Common myeloid progenitor, CD34-positive (primary cell): ENCODE measurements around the gene RNASE1.
A peak's percentile ranks its signal among the peaks of the same experiment; 100 is the strongest.
"Not testable (repeated sequence)": the region's sequence is repeated elsewhere in the genome, so short reads cannot be mapped to it uniquely, and the experiment has no call there.

ENCODE experiments used
- CTCF ChIA-PET: fragments of 350-600 bp; sonication (Branson Sonifier 250); formaldehyde crosslinking; loops from one replicate; lab custom pipeline; 2021; ENCODE audit warnings: antibody characterized with exemption; lab: Charles Lee
- POLR2A ChIA-PET: fragments of 350-600 bp; sonication (Branson Sonifier 250); formaldehyde crosslinking; loops from one replicate; lab custom pipeline; 2021; ENCODE audit warnings: antibody characterized with exemption; lab: Charles Lee
- DNase-seq, 3 donors: peaks; one replicate each; pipeline versions ENCODE4 v3.0.0 to v3.0.0-alpha.2; 2013
- H3K27ac ChIP-seq, 2 experiments: 1 replicate in 1 of 2; 2 replicates in 1 of 2; pipeline ENCODE4 v1.7.0; 2013; ENCODE audit warnings: inconsistent platforms in 2 of 2, low read length in 2 of 2, mild to moderate bottlenecking in 2 of 2, low read depth in 1 of 2, moderate library complexity in 1 of 2; ENCODE audit not compliant: severe bottlenecking in 2 of 2, insufficient read depth in 1 of 2, poor library complexity in 1 of 2
- H3K27me3 ChIP-seq, 5 experiments: replicated peaks in 2 of 5; 1 replicate in 3 of 5; 2 replicates in 2 of 5; pipeline versions ENCODE4 v1.6.1 to v1.7.0; 2013; ENCODE audit warnings: low read length in 4 of 5, mild to moderate bottlenecking in 2 of 5, moderate library complexity in 2 of 5, inconsistent platforms in 1 of 5; ENCODE audit not compliant: insufficient read depth in 5 of 5, control insufficient read depth in 4 of 5
- H3K36me3 ChIP-seq, 4 experiments: 1 replicate in 2 of 4; 2 replicates in 2 of 4; pipeline versions ENCODE4 v1.6.1 to v1.7.0; 2013; ENCODE audit warnings: low read length in 3 of 4, control low read depth in 1 of 4, mild to moderate bottlenecking in 1 of 4; ENCODE audit not compliant: control insufficient read depth in 4 of 4, insufficient read depth in 4 of 4
- H3K4me1 ChIP-seq, 4 experiments: 1 replicate in 3 of 4; 2 replicates in 1 of 4; pipeline versions ENCODE4 v1.6.1 to v1.7.1; 2013; ENCODE audit warnings: low read length in 3 of 4, mild to moderate bottlenecking in 3 of 4, control low read depth in 1 of 4, inconsistent platforms in 1 of 4, moderate library complexity in 1 of 4; ENCODE audit not compliant: control insufficient read depth in 4 of 4, insufficient read depth in 4 of 4; ENCODE audit errors: control extremely low read depth in 1 of 4
- H3K4me3 ChIP-seq, 7 experiments: 1 replicate in 4 of 7; 2 replicates in 3 of 7; pipeline versions ENCODE4 v1.5.1 to v1.7.0; 2013; ENCODE audit warnings: mild to moderate bottlenecking in 7 of 7, low read length in 6 of 7, moderate library complexity in 6 of 7, inconsistent platforms in 2 of 7, low read depth in 2 of 7, control low read depth in 1 of 7; ENCODE audit not compliant: insufficient read depth in 4 of 7, control insufficient read depth in 1 of 7; ENCODE audit errors: extremely low read depth in 1 of 7
- H3K9me3 ChIP-seq, 5 experiments: 1 replicate in 4 of 5; 2 replicates in 1 of 5; pipeline versions ENCODE4 v1.6.1 to v1.7.1; 2013; ENCODE audit warnings: low read length in 4 of 5, mild to moderate bottlenecking in 2 of 5, inconsistent platforms in 1 of 5, low read depth in 1 of 5, moderate library complexity in 1 of 5; ENCODE audit not compliant: control insufficient read depth in 4 of 5, insufficient read depth in 2 of 5; ENCODE audit errors: control extremely low read depth in 1 of 5
- WGBS: methylation state at CpG from one replicate; pipeline ENCODE4 v1.1.5; 2013; ENCODE audit not compliant: insufficient coverage; 5-methylcytosine and 5-hydroxymethylcytosine counted together

RNASE1 gene

DNA sequence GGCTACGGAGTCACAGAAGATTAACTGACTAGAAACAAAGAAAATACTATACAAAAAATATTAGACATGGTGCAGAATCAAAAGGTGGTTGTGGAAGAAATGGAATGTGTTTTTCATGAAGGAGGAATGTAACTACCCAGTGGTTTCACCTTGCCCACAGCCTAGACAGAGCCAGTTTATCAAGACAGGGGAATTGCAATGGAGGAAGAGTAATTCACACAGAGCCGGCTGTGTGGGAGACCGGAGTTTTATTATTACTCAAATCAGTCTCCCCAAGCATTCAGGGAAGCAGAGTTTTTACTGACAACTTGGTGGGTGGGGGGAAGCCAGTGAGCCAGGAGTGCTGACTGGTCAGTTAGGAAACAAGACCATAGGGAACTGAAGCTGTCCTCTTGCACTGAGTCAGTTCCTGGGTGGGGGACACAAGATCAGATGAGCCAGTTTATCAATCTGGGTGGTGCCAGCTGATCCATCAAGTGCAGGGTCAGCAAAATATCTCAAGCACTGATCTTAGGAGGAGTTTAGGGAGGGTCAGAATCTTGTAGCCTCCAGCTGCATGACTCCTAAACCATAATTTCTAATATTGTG lies 19.0 kb upstream of the RNASE1 start:
- H3K27me3 ChIP-seq, H3K27ac ChIP-seq, DNase-seq, H3K4me3 ChIP-seq, POLR2A ChIA-PET, H3K9me3 ChIP-seq, H3K36me3 ChIP-seq: not testable (repeated sequence)
- CTCF ChIA-PET, result interaction anchor here (1.0 to 1.4 kb wide), 2 partner anchors 14 to 34 kb away, joined by 3 to 4 read pairs; no protein-coding TSS in a partner anchor
- no CpG with 5 or more reads among the region's 3 CpGs for WGBS
- peaks cover 0 to 13% (median 3%) of the 10 kb centered on the region in 4 experiments for H3K4me1 ChIP-seq

DNA sequence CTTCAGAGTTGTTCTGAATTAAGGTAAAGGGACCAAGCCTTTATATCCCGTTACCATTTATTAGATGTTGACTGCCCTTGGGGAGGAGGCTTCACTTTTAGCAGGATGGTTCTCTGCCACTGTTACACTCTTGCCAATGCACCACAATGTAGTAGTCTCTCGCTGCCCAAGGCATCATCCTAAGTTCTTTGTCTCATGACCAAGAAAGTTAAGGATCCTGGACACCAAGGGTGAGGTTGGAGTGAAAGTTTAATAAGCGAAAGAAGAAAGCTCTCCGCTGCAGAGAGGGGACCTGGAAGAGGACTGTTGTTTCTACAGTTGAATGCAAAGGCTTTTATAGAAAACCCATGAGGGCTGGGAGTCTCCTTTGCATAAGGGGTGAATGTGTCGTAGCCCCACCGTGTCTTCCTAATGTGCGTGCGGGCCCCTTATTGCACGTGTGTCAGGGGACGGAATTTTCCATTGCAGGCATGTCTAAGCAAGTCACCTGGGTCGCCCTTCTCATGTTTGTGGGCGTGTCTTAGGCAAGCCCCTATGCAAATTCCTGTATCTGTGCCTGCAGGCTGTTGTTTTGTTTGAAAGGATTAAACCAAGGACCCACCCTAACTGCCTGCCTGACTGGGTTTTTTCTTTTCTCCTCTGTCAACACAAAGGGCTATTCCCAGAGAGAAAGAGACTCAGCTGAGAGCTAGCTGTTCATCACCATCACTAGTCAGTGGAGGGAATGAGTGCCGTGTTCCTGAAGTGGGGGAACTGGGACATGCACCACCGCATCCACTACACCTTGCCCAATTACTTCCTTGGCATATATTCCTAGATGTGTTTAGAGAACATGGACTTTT lies 17.6 kb upstream of the RNASE1 start:
- Histone ChIP-seq H3K4me1 (peaks cover 0 to 10% (median 3%) of the 10 kb centered on the region in 4 experiments), H3K27me3 (no peaks in the 10 kb centered on the region), H3K9me3 (no peaks in the 10 kb centered on the region), H3K4me3 (no peak overlapping the region), H3K27ac (no peak overlapping the region), H3K36me3 (no peaks in the 10 kb centered on the region)
- CTCF ChIA-PET, result no interaction called here
- 96% methylated on average over 10 of the region's 14 CpGs for WGBS
- POLR2A ChIA-PET, result no interaction called here
- DNase-seq, result peak in 1 of 3 donors; percentile 15

DNA sequence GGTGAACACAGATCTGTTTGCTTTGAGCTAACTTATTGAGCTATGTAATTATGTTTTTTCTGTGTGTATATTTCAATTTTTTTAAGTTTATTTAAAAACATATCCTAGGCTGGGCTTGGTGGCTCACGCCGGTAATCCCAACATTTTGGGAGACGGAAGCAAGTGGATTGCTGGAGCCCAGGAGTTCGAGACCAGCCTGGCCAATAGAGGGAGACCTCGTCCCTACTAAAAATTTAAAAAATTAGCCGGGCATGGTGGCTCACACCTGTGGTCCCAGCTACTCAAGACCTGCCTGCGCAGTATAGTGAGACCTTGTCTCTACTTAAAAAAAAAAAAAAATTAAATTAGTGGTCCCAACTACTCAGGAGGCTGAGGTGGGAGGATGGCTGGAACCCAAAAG lies 16.2 kb upstream of the RNASE1 start:
- POLR2A ChIA-PET, result no interaction called here
- no peaks in the 10 kb centered on the region for H3K36me3 ChIP-seq
- DNase-seq, result no peak
- WGBS, result 94% methylated on average over 5 of the region's 7 CpGs
- CTCF ChIA-PET, result interaction anchor here (0.8 to 1.4 kb wide), 5 partner anchors 9 to 152 kb away, joined by 3 read pairs; no protein-coding TSS in a partner anchor
- H3K27me3 ChIP-seq, result no peaks in the 10 kb centered on the region
- H3K9me3 ChIP-seq, result no peaks in the 10 kb centered on the region
- H3K27ac ChIP-seq, result no peak overlapping the region
- H3K4me1 ChIP-seq, result peaks cover 0 to 10% (median 3%) of the 10 kb centered on the region in 4 experiments
- H3K4me3 ChIP-seq, result no peak overlapping the region

DNA sequence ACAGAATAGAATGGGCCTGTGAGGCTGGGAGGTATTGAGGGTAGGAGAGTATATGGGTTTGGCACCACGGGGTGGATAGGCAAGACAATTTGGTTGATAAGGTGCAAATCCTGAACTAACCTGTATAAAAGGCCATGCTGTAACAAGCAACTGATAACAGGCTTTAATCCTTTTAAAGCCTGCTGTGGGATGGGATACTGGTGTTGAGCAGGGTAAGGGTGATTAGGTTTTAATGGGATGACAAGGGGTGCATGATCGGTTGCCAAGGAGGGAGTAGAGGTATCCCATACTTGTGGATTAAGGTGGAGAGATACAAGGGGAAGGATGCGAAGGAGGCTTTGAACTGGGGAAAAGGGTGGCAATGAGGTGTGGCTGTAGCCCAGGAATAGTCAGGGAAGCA lies 13.3 kb upstream of the RNASE1 start:
- H3K27ac ChIP-seq, CTCF ChIA-PET, H3K36me3 ChIP-seq, POLR2A ChIA-PET, H3K9me3 ChIP-seq, H3K27me3 ChIP-seq, DNase-seq, H3K4me3 ChIP-seq: not testable (repeated sequence)
- 100% methylated on average over 3 of the region's 3 CpGs for WGBS
- peaks cover 3 to 28% (median 14%) of the 10 kb centered on the region in 4 experiments for H3K4me1 ChIP-seq

DNA sequence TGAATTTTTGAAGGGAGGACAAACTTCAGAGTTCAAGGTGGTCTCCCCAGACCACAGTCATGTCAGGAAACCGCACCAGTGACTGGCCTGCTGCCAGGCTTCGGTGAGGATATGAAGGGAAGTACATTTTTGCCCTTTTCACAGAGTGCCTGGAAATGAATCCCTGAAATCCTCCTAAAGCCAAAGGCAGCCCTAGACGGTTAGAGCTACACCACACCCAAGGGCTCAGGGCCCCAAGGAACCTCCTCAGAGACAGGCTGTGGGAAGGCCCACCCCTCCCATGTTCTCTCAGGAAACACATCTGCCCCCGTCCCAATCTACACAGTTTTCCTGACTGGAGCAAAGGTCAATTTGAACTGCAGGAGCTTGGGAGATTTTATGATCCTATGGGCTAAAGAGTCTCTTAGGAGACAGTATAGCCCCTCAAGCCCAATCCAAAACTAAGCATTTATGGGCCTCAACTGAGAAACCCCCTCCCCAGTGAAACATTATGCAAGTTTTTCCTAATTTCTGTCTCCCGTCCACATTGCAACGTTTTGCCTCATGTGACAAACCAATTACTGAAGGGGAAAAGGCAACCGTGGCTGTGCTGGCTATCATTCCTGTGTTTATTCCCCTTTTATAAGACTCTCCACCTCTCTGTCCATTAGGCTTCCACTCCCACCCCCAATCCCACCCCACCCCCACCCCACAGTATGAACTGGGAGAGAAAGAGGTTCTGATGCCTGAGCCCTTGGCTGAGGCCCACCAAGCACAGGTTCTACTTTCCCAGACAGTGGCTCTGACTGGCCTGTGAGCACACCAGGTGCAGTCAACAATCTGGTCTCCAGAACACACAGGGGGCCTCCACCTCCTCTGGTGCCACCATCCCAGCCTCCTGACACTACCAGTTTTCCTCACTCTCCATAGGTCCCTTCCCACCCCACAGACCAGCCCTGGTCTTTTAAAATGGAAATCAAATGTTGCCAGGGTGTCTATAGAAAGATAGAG lies 9.6 kb upstream of the RNASE1 start:
- H3K36me3 ChIP-seq, result no peaks in the 10 kb centered on the region
- H3K27me3 ChIP-seq, result no peaks in the 10 kb centered on the region
- H3K4me3 ChIP-seq, result no peak overlapping the region
- H3K4me1 ChIP-seq, result peaks cover 3 to 40% (median 15%) of the 10 kb centered on the region in 4 experiments
- no peaks in the 10 kb centered on the region for H3K9me3 ChIP-seq
- 17% methylated on average over 5 of the region's 7 CpGs for WGBS
- DNase-seq, result peak in 2 of 3 donors; percentile 80 to 81
- POLR2A ChIA-PET, result no interaction called here
- no peak overlapping the region for H3K27ac ChIP-seq
- CTCF ChIA-PET, result interaction anchor here (1.2 to 2.6 kb wide), 2 partner anchors 11 to 16 kb away, joined by 3 to 13 read pairs; partner anchors contain the start of gene RNASE1

DNA sequence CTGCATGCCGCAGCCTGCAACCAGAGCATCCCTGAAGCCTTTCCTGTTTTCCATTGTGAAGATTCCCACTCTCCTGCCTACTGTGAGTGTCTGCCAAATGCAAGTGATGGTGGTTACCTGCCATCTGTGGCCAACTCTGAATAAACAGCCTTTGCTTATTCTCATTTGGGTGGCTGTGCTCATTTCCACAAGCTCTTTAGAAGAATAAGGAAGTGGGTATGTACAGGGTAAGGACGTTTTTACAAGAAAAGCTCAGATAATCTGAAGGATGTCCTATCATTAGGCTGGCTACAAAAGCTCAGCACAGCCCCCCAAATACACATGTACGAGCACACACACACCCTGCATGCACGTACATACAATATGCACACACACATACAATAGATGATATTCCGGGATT lies 7.3 kb upstream of the RNASE1 start:
- peak in 2 of 3 donors; percentile 18 to 30 for DNase-seq
- H3K9me3 ChIP-seq, result no peaks in the 10 kb centered on the region
- H3K4me3 ChIP-seq, result no peak overlapping the region
- no peaks in the 10 kb centered on the region for H3K27me3 ChIP-seq
- 50% methylated on average over 2 of the region's 5 CpGs for WGBS
- ChIA-PET POLR2A (no interaction called here), CTCF (interaction anchor here (0.8 to 2.6 kb wide), 4 partner anchors 8 to 55 kb away, joined by 3 to 13 read pairs (median 4); partner anchors contain the start of gene RNASE1)
- peaks cover 3 to 32% (median 12%) of the 10 kb centered on the region in 4 experiments for H3K4me1 ChIP-seq
- H3K27ac ChIP-seq, result no peak overlapping the region
- H3K36me3 ChIP-seq, result no peaks in the 10 kb centered on the region
